Measurements from ENCODE around the gene EPX.

Gene EPX

DNA sequence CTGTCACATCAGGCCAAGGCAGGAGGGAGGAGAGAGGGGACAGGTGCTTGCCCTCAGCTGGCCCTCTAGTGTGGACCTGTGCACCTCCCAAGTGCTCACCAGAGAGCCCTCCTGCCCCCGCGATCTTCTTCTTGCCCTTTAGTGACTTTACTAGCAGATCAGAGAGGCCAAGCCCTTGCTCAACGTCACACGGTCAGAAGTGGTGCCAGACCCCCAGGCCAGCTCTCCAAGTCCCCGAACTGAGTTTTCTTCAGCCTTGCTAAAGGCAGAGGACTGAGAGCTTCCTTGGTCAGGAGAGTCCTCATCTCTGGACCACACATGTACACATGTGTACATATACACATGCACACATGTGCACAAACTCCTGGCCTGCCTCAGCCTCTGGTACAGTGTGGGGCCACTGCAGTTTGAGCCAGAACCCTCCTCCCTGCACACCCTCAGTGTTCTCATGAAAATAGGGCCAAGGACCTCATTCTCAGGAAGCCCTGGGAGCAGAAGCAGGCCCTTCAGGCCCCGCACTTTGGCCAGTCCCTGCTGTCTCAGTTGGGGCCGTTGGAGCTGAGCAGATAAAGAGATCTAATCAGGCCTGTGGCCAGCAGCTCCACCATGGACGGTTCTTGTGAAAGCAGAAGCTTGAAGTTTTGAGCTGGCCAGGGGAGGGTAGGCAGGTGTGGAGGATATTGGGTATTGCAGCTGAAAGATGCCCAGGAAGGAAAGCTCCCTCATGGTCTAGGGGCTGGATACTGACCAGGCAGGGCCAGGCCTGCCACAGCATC lies 7.4 kb upstream of the EPX start:
- no peak for FAIRE-seq

DNA sequence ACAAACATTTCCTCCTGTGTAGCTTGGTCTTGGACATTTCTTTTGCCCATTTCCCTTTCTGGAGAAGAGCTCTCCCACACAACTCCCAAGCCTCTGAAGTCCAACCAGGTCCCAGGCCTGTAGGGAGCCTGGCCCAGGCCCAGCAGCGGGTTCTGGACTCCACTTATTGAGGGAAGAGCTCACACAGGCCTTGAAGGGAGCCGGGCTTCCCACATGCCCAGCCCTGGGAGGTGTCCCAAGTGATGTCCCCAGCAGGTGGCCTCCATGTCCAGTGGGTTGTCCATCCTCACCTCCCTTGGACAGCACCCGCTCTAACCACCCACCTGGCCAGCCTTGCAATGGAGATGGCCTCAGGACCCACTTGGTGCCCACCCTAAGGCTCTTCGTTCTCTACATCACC lies 5.9 kb upstream of the EPX start:
- no peak for FAIRE-seq

DNA sequence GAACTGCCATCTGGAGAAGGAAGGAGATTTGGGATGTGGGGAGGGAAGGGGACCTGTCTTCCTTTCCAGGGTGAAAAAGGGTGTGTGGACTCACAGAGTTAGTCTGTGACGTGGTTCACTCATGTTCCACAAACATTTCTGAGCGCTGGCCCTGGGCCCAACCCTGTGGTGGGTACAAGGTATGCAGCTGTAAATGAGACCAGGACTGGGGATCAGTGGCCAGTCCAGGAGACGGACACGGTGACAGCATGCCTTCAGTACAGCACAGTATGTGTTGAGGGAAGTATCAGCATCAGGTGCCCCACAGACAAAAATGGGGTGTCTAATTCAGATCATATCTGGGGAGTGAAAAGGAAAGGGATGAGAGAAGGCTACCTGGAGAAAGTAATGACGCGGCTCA lies 5.5 kb upstream of the EPX start:
- no peak for FAIRE-seq

DNA sequence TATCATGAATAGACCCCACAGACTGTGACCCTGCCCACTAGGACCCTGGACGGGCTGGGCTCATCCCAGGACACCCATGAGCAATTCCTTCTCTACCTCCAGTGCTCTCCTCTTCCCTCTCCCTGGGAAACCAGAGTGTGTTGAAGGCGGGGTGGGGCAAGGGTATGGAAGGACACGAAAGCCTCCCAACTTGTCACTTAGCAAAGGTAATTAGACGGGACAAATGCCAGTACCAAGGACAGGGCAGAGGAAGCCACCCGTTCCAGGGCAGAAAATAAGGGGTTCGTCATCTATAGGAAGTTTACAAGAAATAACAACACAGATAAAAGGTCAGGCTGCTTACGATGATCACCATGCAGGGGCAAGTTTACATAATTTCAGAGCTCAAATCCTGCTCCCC lies 4.9 kb upstream of the EPX start:
- FAIRE-seq = no peak

DNA sequence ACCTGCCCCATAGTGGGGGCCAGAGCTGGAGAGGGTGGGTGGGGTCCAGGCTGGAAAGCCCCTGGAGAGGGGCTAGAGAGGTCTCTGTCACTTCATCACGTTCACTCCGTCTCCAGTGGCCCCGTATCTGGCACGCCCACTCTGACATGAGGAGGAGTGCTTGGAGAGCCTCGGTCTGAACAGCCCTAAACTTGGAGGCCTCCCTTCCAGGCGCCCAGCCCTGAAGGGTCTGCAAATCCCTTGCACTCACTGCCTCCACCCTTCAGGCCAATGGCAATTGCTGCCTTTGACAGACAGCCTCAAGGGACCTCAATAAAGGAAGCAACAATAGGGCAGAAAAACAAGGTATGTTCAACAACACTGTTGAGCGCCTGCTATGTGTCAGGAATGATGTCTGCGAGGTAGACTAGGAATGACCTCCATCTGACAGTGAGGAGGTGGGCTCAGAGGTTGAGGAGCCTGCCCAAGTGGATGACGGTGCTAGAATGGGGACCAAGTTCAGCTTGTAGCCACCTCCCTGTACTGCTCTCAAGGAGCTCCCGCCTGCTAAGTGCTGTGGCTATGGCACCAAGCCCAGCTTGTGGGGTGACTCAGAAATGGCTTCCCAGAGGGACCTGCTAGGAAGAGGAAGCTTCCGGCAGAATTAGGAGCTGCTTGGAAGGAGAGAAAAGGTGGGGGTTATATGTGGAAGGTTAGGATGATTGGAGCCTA lies 2.9 kb upstream of the EPX start:
- no peak for FAIRE-seq

DNA sequence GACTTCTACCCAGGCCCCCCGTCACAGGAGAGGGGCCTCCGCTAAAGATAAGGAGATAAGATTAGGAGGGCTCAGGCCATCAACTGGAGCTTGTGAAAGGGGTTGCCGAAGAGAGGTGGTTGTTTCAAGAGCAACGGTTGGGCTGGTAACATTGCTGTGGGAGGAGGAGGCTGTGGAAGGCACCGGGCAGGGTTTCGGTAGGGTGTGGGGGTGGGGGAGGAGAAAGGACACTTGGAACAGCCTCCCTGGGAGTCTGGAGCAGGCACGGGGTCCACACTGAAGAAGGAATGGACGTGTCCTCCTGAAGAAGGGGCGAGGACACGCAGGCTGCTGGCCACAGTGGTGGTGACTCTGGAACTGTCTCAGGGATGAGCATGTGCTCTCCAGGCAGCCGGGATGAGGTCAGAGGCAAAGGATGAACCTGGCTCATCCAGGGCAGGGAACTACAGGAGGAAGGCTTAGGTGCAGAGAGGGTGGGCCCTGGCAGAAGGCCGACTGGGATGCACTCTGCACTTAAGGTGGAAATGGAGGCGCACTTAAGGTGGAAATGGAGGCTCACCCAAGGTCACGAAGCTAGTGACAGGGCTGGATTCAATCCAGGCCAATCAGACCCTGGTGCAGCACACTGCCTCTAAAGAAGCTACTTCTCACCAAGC lies 1.2 kb upstream of the EPX start:
- no peak for FAIRE-seq

DNA sequence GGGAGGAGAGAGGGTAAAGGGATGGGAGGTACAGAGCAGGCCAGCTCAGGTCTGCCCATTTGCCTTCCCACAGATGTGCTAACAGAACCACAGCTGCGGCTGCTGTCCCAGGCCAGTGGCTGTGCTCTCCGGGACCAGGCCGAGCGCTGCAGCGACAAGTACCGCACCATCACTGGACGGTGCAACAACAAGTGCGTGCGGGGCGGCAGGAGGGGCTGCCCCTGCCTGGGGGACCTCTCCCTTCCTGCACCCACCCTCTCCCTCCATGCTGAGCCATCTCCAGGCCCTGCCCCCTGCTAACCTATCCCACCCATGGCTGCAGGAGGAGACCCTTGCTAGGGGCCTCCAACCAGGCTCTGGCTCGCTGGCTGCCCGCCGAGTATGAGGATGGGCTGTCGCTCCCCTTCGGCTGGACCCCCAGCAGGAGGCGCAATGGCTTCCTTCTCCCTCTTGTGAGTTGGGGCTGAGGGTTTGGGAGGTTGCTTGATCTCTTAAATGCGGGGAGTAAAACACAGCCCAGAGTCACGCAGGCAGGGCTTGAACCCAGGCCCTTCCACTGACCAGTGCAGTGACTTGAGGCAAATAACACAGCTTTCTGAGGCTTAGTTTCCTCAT lies 1.2 kb downstream of the EPX start:
- FAIRE-seq = no peak

DNA sequence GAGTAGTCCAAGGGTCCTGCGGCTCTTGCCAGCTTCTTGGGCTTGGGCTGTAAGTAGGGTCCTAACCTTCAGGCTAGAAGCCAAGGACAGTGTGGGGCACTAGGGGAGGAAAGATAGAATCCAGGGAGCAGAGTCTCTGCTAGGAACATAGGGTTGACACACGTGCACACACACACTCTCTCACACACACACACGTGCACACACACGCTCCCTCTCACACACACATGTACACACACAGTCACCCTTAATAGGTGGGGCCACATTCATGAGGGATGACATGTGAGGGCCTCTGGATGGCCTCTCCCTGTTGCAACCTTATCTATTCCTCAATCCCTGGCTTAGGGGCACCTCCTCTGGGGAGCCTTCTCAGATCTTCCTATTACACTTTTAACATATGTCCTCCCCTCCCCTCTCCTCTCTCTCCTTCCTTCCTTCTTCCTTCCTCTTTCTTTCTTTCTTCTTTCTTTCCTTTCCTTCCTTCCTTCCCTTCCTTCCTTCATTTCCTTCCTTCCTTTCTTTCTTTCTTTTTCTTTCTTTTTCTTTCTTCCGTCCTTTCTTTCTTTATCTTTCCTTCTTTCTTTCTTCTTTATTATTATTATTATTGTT lies 3.1 kb downstream of the EPX start:
- no peak for FAIRE-seq

DNA sequence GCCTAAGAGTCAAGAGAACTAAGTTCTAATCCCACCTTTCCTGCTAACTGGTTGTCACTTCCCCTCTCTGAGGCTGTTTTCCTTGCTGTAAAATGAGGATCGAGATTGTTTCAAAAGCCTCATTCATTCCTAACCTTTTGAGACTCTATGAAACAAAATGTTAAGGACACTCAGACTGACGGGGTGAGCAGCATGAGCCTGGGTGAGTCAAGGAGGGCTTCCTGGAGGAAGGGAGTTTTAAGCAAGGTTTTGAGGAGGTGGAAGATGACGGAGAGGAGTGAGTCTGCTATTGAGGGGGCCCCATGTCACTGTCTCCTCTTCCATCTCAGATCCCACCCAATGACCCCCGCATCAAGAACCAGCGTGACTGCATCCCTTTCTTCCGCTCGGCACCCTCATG lies 4.1 kb downstream of the EPX start:
- FAIRE-seq = no peak

DNA sequence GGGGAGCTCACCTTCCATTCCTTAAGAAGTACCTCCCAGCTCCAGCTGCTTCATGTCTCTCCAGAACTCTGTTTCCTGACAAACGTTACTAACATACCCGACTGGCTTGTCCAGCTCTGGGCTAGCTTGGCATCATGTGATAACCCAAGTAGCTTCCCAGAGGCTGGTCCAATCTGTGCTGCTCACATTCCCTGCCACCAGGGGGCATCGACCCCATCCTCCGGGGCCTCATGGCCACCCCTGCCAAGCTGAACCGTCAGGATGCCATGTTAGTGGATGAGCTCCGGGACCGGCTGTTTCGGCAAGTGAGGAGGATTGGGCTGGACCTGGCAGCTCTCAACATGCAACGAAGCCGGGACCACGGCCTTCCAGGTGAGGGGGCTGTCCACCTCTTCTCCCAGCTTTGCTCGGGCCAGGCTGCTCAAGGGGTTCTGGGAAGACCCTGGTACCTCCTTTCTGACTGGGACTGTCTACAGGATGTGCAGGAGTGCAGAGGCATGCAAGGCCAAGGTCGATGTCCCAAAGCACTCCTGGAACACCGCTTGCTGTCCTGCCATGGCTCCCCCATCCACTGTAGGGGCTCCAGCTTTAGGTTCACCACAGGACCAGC lies 7.6 kb downstream of the EPX start:
- no peak for FAIRE-seq

DNA sequence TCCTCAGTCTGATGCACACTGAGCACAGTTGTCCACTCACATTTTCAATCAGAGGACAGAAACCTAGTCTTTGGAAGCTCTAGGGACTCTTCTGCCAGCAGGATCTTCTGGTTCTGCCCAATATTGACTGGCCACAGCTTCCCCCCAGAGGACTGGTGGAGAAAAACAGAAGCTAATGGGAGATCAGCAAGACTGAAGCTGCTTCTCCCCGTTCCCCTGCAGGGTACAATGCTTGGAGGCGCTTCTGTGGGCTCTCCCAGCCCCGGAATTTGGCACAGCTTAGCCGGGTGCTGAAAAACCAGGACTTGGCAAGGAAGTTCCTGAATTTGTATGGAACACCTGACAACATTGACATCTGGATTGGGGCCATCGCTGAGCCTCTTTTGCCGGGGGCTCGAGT lies 10.3 kb downstream of the EPX start:
- no peak for FAIRE-seq

DNA sequence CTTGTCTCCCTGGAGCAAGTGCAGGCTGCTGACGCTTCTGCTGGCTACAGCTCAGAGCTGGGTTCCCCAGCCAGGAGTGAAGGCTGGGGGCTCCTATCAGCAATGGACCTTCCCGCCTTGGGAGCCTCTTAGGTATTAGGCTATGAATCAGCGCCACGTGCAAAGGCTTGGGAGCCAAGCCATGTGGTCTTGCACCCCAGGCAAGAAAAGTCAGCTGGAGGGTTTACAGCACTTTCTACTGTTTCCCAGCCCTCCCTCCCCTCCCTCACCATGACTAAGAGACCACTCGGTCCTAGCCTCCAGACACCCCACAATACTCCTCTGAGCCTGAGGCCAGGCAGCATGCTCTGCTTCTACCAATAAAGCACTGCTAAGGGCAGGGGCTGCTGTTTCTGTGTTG lies 12.3 kb downstream of the EPX start:
- no peak for FAIRE-seq

DNA sequence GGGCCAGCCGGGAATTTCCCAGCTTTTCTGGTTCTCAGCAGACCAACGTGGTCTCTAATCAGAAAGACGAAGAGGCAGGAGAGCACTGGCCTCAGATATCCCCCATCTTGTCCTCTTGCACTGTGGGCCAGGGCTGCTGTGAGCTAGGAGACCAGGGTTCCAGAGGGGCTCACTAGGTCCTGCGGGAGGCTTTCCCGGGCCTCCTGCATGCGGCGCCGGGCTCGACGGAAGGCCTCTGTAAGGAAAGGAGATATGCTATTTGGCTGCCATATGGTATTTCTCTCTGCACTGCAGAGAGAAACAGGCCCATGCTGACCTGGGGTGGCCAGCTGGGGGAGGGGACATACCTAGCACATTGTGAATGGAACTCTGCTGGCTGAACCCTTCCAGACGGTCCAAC lies 13.4 kb downstream of the EPX start:
- no peak for FAIRE-seq

DNA sequence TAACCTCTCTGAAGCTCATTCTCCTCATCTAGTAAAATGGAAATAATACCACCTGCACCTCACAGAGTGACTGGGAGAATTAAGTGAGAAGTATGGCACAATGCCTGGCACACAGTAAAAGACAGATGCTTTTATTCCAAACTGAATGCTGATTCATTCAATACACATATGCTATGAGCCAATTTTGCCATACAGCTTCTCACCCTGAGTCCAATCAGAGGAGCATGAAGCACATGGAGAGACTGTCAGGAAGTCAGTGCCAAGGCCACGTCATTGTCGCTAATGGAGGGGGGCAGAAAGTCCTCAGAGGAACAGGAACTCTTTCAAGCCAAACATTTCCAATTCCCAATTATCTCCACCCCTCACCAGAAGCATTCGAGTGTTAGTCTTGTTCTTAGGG lies 14.9 kb downstream of the EPX start:
- FAIRE-seq = no peak

DNA sequence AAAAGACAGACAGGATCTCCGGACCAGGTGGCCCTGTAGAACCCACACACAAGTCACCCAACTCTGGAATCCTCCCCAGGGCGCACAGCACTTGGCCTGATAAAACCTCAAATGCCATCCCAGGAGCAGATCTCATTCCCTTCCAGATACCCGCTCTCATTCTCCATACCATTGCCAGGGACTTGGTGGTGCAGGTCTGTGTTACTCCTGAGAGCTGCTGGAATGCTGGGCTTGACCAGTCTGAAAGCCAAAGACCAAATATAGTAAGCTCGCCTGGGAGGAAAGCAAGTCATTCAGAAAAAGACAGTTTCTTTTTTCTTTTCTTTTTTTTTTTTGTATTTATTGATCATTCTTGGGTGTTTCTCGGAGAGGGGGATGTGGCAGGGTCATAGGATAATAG lies 15.8 kb downstream of the EPX start:
- no peak for FAIRE-seq

DNA sequence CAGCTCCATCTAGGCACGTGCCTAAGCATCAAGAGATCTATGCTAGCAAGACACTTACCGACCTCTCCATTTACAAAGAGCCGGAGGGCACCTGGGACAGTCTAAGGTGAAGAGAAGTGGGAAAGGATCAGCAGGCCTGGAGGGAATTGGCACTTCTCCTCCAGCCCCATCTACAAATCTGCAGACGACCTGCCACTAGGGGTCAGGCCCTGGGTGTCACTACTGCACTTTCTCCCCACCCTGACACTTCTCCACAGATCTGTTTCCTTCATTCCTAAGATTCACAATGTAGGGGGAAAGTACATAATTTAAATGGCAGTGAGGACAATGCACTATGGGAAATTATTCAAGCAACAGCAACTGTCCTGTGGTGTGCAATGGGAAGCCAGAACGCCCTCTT lies 18.4 kb downstream of the EPX start:
- no peak for FAIRE-seq

DNA sequence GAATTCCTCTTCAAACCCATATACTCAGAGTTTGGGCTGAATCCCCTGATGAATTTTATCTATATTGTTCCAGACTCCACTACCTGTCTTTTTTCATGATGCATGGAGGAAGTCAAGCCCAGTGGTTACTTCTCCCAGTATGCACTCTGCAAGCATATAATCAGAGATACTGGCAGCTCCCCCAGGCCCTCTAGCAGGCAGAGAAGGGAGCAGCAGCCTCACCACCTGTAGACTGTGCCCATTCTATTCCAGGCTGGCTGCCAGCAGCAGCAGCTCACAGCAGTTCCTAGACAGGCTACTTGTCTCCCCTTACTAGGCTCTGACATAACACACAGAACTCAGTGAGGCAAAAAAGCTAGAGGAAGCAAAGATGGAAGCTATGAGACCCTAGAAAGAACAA lies 23.2 kb downstream of the EPX start:
- no peak for FAIRE-seq

DNA sequence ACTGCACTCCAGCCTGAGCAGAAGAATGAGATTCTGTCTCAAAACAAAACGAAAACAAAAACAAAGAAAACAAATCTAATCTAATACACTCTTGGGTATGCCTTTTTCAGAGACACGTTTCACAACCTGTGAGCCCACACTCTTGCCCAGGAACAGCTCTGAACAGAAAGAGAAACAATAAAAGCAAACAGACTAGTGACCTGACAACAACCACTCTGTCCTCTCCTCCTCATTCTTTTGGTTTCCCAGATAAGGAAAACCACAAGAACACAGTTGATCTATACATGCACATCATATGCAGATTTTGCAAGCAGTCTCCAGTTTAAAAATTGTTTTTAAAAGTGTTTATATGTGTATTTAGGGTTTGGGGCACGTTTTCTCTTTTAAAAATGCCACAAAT lies 25.2 kb downstream of the EPX start:
- FAIRE-seq = no peak

DNA sequence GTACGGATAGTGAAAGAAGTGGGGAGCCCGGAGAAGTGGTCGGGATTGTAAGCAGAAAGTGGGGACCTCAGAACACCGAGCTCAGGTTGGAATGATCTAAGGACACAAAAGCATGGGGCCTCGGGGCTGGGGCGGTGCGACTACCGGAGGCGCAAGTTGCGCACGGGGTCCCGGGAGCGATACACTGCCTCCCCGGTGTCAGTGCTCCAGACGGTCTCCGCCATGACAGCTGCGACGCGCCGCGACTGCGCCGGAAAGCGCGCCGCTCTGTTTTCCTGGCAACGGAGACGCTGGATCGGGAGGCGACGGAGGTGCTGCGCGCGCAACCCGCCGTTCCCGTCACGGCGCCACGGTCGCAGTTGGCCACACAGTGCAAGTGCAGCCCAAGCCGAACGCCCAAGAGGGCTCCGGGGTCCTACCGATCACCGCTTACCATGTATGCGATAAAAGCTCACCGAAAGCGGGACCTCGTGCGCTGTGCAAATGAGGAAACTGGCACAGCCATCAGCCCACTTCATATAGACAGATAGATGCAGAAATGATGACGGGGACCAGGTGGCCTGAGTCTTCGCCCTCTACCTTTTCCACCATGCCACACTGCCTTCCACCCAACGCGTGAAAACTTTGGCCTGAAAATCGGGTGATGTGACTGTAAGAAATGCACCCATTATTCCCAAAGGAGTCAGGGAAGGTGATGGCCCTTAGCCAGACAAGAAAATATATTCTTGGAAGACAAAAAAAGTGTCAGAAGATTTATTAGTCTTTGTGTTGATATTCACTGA lies 26.7 kb downstream of the EPX start, which contains the start of gene MKS1:
TSS of gene MKS1 (minus strand) at position 249 of the 782 bp plus-strand sequence. CDS start at position 224, 25 bp downstream.
- no peak for FAIRE-seq

DNA sequence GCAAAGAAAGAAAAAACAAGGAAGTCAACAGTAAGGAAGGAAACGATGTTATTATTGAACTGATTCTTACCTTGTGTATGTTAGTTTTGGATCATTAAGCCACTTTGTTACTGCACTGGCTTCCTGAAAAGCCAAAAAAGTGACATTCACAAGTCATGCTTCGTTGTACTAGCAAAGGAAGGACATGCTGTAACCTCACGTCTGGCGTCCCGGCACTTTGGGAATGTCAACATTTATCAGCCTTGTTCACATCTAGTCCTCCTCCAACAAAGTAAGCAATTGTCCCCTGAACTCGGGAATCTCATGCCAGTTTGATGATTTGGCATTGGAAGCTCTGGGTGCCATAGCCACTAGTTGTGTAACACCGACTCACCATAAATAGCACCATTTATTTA lies 27.3 kb downstream of the EPX start:
- FAIRE-seq = no peak

DNA sequence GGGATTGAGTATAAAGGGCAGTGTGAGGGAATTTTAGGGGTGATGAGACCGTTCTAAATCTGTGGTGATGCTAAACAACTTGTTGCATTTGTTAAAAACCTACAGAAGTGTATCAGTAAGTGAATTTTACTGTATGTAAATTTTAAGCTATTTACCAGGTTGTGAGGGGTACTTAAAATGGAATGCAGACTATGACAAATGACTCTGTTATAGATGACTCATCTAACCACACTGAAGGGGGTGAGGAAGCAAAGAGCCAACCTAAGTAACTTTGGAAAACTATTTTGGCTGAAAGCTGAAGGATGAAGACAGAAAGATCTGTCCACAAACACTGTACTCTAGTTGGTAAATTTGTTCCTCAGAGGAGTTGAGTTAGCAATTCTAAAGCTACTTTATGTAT lies 31.8 kb downstream of the EPX start:
- no peak for FAIRE-seq

DNA sequence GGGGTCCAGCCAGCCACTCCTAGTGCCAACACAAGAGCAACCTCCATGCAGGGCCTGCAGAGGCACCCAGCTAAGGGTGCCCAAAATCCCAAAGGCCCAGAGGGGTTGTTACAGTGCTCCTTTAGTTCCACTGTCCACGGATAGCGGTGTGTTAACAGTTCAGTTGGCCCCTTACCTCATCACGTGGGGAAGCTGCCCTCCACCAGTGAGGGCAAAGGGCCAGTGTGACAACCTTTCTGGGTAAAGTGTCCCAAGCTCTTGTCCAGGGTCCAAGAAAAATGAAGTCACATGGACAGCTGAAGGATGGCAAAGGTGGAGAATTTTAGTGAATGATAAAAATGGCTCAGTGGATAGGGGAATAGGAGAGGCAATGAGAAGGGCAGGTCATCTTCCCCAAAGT lies 35.2 kb downstream of the EPX start:
- FAIRE-seq = no peak

Measured in endometrium (tissue), 2 donors.